GM12872 (cell line): ENCODE data around the gene CINP.

Source experiments
- TF ChIP-seq, protein P1 (sequence below): IDR thresholded peaks from 3 replicates; pipeline ENCODE4 v1.5.1; 2011; ENCODE audit warnings: low read depth, mild to moderate bottlenecking, low read length, moderate library complexity; ENCODE audit not compliant: insufficient read depth

CINP gene

DNA sequence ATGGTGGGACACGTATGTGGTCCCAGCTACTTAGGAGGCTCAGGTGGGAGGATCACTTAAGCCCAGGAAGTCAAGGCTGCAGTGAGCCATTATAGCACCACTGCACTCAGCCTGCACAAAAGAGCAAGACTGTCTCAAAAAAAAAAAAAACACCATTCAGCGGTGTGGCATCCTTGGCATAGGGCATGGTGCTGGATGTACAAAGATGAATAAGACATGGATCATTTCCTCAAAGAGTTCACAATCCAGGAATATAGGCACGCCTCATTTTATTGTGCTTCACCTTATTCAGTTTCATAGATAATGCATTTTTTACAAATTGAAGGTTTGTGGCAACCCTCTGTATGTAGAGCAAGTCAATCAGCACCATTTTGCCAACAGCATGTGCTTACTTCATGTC, 6.4 kb downstream of the CINP start:
- TF ChIP-seq, protein P1, sequence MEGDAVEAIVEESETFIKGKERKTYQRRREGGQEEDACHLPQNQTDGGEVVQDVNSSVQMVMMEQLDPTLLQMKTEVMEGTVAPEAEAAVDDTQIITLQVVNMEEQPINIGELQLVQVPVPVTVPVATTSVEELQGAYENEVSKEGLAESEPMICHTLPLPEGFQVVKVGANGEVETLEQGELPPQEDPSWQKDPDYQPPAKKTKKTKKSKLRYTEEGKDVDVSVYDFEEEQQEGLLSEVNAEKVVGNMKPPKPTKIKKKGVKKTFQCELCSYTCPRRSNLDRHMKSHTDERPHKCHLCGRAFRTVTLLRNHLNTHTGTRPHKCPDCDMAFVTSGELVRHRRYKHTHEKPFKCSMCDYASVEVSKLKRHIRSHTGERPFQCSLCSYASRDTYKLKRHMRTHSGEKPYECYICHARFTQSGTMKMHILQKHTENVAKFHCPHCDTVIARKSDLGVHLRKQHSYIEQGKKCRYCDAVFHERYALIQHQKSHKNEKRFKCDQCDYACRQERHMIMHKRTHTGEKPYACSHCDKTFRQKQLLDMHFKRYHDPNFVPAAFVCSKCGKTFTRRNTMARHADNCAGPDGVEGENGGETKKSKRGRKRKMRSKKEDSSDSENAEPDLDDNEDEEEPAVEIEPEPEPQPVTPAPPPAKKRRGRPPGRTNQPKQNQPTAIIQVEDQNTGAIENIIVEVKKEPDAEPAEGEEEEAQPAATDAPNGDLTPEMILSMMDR, result no peak

DNA sequence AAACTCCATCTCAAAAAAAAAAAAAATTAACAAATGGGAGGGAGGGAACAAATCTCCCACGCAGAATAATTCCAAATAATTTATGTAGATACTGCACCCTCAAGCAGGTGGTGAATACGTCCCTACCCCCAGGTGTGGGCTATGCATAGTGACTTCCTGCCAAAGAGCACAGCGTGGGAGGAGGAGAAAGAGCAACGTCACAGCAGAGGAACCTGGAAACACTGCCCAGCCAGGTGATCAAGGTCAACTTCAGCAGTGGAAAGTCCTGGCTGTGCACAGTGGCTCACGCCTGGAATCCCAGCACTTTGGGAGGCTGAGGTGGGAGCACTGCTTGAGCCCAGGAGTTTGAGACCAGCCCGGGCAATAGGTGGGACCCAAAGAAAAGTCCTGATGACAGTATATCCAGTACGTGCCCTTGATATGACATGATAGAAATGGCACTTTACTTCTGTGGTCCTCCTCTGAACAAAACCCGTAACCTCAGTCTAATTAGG, 9.5 kb downstream of the CINP start:
- TF ChIP-seq, protein P1, result no peak

DNA sequence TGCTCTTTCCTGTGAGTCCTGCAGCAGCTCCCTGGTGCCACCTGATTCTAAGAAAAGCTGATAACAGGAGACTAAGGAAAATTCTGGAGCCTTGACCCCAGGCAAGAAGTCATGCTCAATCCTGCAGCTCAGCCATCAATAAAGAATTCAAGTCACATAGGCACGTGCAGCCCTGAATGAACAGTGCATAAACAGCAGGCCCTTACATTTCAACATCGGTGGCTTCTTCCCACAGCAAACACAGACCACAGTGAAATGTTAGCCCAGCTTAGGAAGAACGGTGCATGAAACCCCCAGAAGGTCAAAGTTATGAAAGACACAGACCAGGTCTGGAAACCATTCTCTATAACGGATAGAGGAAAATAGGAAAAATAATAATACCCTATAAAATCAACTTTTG, 10.5 kb downstream of the CINP start:
- TF ChIP-seq, protein P1, result no peak

DNA sequence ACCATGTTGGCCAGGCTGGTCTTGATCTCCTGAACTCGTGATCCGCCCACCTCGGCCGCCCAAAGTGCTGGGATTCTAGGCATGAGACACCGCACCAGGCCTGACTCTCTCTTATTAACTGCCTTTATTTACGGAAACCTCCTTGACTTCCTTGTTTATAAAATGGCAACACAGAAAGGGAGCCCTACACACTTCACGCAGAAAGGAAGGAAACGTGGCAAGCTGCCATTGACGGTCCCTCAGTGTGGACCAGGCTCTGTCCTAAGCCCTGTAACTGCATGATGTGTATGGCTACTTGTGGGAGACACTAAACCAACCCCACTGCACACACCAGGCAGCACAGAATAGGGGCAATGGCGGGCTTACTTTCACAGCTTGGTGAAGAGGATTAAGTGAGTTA, 11.7 kb downstream of the CINP start:
- TF ChIP-seq, protein P1, result no peak

DNA sequence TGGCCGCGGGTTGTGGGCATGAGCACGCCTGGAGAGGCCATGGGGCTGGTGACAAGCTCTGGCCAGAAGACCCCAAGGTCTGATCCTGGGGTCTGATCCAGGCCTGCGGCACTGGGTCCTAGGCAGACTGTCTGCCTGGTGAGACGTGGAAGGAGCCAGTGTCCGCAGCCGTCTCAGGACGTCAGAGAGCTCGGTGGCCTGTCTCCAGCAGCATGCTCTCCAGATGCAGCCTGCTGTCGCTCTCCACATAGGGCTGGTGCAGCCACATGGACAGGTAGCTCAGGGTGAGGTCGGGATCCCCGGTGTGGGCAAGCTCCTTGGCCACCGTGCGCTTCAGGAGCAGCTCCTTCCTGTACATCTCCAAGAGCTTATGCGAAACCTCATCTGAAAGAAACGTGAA, 14.3 kb downstream of the CINP start:
- TF ChIP-seq, protein P1, result no peak

DNA sequence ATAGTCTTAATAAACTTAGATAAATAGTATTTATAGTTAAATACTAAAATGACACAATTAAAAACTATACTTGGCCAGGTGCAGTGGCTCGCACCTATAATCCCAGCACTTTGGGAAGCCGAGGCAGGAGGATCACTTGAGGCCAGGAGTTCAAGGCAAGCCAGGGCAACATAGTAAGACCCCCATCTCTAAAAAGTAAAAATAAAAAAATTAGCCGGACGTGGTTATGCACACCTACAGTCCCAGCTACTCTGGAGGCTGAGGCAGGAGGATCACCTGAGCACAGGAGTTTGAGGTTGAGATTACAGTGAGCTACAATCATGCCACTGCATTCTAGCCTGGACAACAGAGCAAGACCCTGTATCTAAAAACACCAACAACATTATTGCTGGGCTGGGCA, 16.0 kb downstream of the CINP start:
- TF ChIP-seq, protein P1, result no peak

DNA sequence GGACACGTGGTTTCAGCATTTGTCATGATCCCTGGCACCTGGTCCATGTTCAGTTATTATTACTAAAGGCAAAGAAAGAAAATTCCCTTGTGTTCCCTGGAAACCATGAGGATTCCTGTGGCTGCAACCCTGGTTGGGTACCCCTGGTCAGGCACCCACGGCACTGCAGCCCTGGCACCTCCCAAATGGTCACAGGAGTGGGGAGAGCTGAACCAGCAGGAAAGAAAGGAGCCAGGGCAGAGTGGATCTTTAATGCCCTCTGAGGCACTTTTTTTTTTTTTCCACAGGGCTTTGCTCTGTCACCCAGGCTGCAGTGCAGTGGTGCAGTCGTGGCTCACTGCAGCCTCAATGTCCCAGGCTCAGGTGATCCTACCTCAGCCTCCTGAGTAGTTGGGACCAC, 17.5 kb downstream of the CINP start:
- TF ChIP-seq, protein P1, result no peak

DNA sequence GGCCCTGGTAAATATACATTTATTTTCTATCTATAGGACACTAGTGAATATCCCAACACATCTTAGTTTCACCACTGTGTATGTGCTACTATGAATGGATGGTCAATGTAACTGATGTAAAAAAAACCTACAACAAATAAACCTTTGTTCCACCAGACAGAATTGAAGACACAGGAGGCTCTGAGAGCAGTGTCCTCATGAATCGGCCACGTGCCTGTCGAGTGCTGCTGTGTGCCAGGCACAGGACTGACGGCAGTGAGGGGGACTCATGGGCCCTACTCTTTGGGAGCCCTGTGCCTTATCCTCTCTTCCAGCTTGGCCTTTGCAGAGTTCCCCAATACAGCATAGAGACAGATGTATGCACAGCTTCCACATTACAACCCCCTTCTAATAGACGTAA, 18.2 kb downstream of the CINP start:
- TF ChIP-seq, protein P1, result no peak
